Karpas-422 (cell line): ENCODE measurements around the gene NBPF6. TPM values are rescaled to one million over a fixed set of nuclear protein-coding genes. Genes with fewer than 3 reads are reported as not detected.
"Not testable (repeated sequence)": the region's sequence is repeated elsewhere in the genome, so short reads cannot be mapped to it uniquely, and the experiment has no call there.

Experiments used
- DNase-seq: peaks from one replicate; pipeline ENCODE4 v3.0.0-alpha.2; 2015
- H2AFZ ChIP-seq: fragments of 200-600 bp; sonication (generic); 2 replicates; pipeline ENCODE4 v1.6.1; 2014; ENCODE audit warnings: antibody characterized with exemption, low read length, mixed read lengths
- H3K27ac ChIP-seq: fragments of 200-600 bp; sonication (generic); 2 replicates; pipeline ENCODE4 v1.5.1; 2014; ENCODE audit warnings: mild to moderate bottlenecking, low read length, moderate library complexity
- H3K27me3 ChIP-seq: fragments of 200-600 bp; sonication (generic); 2 replicates; pipeline ENCODE4 v1.6.1; 2014; ENCODE audit warnings: low read length, mixed read lengths
- H3K36me3 ChIP-seq: fragments of 200-600 bp; sonication (generic); 2 replicates; pipeline ENCODE4 v1.6.1; 2014; ENCODE audit warnings: low read length, mixed read lengths; ENCODE audit not compliant: insufficient read depth
- H3K4me1 ChIP-seq: fragments of 200-600 bp; sonication (generic); 2 replicates; pipeline ENCODE4 v1.6.1; 2014; ENCODE audit warnings: mild to moderate bottlenecking, low read length, mixed read lengths
- H3K4me2 ChIP-seq: fragments of 200-600 bp; sonication (generic); 2 replicates; pipeline ENCODE4 v1.6.1; 2014; ENCODE audit warnings: low read length, low read depth, mild to moderate bottlenecking; ENCODE audit not compliant: poor library complexity, severe bottlenecking
- H3K4me3 ChIP-seq: fragments of 200-600 bp; sonication (generic); 2 replicates; pipeline ENCODE4 v1.5.1; 2014; ENCODE audit warnings: mild to moderate bottlenecking, antibody characterized with exemption, low read length, mixed read lengths
- H3K79me2 ChIP-seq: fragments of 200-600 bp; sonication (generic); 2 replicates; pipeline ENCODE4 v1.6.1; 2014; ENCODE audit warnings: mild to moderate bottlenecking, low read length, mixed read lengths
- H3K9ac ChIP-seq: fragments of 200-600 bp; sonication (generic); 2 replicates; pipeline ENCODE4 v1.6.0; 2014; ENCODE audit warnings: low read length
- H3K9me2 ChIP-seq: fragments of 200-600 bp; sonication (generic), shearing (Covaris generic); replicated peaks from 2 replicates; pipeline ENCODE4 v1.6.0; 2014; ENCODE audit warnings: mild to moderate bottlenecking, low read length, moderate library complexity; ENCODE audit not compliant: insufficient read depth
- H3K9me3 ChIP-seq: fragments of 300-700, 200-600 bp; sonication (generic); 2 replicates; pipeline ENCODE4 v1.6.1; 2014; ENCODE audit warnings: low read length, mixed read lengths
- H4K20me1 ChIP-seq: fragments of 200-600 bp; sonication (generic); 2 replicates; pipeline ENCODE4 v1.6.1; 2014; ENCODE audit warnings: mild to moderate bottlenecking, antibody characterized with exemption, low read length, low read depth; ENCODE audit not compliant: insufficient read depth
- total RNA-seq: library from RNA; depleted of rRNA; stranded (reverse); fragments of >200 nt; shearing (Covaris generic); gene quantifications from 2 replicates; pipeline ENCODE4 v1.2.3, GENCODE V29; 2014; ENCODE audit warnings: low replicate concordance; rRNA removed

Gene NBPF6
- total RNA-seq, 1 experiment from 2014 or later, result not detected

DNA sequence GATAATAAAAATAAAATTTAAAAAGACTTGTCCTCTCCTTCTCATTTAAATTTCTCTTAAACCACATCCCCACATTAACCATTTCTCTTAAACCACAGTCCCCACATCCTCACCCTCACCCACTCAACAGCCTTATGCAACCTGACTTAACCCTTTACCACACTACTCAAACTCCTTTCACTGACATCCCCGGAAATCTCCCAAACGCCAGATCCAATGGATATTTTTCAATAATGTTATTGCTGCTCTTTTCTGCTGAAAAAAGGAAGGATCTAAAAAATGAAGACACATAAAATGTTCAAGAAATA, 55.6 kb downstream of the NBPF6 start:
- H3K4me2 ChIP-seq, result no peak overlapping the region

DNA sequence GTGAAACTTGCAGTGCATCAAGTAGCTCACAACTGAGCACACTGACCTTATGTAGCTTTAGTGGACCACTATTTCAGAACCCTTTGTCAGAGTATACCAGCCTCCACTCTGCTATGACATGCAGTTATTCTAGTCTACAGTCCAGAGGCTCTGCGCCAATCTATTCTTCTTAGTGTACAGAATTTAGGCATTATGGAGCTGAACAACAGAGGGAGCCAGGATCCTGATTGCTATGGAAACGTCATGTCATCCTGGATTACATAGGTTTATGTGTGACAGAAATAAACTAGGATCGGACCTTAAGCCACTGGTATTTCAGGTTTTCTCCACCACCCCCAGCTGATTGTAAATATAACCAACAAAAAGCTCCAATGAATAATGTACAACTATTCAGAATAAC, 61.6 kb downstream of the NBPF6 start:
- Histone ChIP-seq H3K4me1 (no peaks in the 10 kb centered on the region), H3K27me3 (no peaks in the 10 kb centered on the region), H3K4me2 (no peak overlapping the region), H3K79me2 (no peaks in the 10 kb centered on the region), H3K9me3 (no peaks in the 10 kb centered on the region), H4K20me1 (no peaks in the 10 kb centered on the region), H3K9me2 (no peaks in the 10 kb centered on the region), H3K4me3 (no peak overlapping the region), H3K27ac (no peak overlapping the region), H3K36me3 (no peaks in the 10 kb centered on the region), H3K9ac (no peak overlapping the region), H2AFZ (no peak overlapping the region)
- DNase-seq, result peak; percentile 25

More for the DNA sequence above, 55.6 kb downstream of the NBPF6 start:
- no peaks in the 10 kb centered on the region for H3K9me2 ChIP-seq
- no peaks in the 10 kb centered on the region for H3K4me1 ChIP-seq
- H3K27ac ChIP-seq, result no peak overlapping the region
- no peaks in the 10 kb centered on the region for H4K20me1 ChIP-seq
- no peaks in the 10 kb centered on the region for H3K79me2 ChIP-seq
- no peak for DNase-seq
- no peaks in the 10 kb centered on the region for H3K9me3 ChIP-seq
- no peak overlapping the region for H3K4me3 ChIP-seq
- H2AFZ ChIP-seq, result no peak overlapping the region
- no peaks in the 10 kb centered on the region for H3K27me3 ChIP-seq
- no peaks in the 10 kb centered on the region for H3K36me3 ChIP-seq
- H3K9ac ChIP-seq, result no peak overlapping the region

DNA sequence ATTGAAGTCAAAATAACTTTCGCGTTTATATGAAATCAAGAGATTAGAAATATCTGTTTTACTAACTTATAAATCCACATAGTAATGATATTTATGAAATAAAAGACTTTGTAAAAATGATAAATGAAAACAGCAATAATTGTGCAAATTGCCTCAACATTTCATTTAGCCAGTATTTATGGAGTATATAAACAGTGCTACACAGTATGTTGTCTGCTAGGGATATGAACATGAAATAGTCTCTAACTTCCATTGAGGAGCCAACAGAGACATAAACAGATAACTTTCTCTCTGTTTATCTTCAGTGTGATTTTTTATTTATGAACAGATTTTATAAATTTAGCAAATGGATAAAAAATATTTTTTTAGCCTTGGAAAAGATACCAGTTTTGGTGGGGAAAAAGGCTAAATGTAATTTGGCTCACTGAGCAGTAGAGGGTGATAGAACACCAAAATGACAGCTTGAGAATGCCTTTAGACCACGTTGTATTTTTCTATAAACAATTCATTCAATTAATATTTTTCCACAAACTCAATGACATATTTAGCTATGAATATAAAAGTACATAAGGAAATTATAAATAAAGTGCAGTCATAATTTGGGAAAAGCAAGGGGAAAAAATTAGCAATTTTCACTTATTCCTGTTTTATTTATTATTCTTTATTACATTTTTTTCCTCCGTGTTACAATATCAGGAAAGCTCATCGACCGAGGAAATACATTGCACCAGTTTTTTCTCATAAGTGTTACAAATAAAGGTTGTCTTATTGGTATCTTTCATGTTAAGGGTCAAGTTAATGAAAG, 62.3 kb downstream of the NBPF6 start:
- peak; percentile 72 for DNase-seq

DNA sequence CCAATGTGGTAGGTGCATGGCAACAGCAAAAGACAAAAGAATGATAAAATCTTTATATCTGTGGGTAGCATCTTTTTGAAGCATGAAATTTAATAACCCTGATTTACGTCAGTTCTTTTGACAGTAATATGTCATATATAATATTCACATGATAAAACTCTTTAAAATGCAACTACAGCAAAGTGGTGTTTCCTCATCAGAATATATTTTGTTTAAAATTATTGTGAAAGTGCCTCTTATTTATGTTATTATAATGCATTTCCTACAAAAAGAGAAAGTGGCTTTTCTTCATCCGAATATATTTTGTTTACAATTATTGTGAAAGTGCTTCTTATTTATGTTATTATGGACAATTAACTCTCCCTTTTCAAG, 62.9 kb downstream of the NBPF6 start:
- no peaks in the 10 kb centered on the region for H3K4me1 ChIP-seq
- no peak overlapping the region for H3K4me2 ChIP-seq
- no peaks in the 10 kb centered on the region for H3K27me3 ChIP-seq
- no peaks in the 10 kb centered on the region for H3K36me3 ChIP-seq
- H3K79me2 ChIP-seq, result no peaks in the 10 kb centered on the region
- no peak overlapping the region for H2AFZ ChIP-seq
- H4K20me1 ChIP-seq, result no peaks in the 10 kb centered on the region
- no peak overlapping the region for H3K27ac ChIP-seq
- no peak overlapping the region for H3K9ac ChIP-seq
- DNase-seq, result peak; percentile 24
- H3K9me3 ChIP-seq, result no peaks in the 10 kb centered on the region
- H3K4me3 ChIP-seq, result no peak overlapping the region
- no peaks in the 10 kb centered on the region for H3K9me2 ChIP-seq

More for the DNA sequence above, 62.3 kb downstream of the NBPF6 start:
- H3K27me3 ChIP-seq, result no peaks in the 10 kb centered on the region
- no peak overlapping the region for H3K9ac ChIP-seq
- no peak overlapping the region for H3K4me3 ChIP-seq
- H4K20me1 ChIP-seq, result no peaks in the 10 kb centered on the region
- no peaks in the 10 kb centered on the region for H3K9me2 ChIP-seq
- no peak overlapping the region for H3K4me2 ChIP-seq
- H3K4me1 ChIP-seq, result no peaks in the 10 kb centered on the region
- no peak overlapping the region for H3K27ac ChIP-seq
- H2AFZ ChIP-seq, result no peak overlapping the region
- no peaks in the 10 kb centered on the region for H3K36me3 ChIP-seq
- H3K9me3 ChIP-seq, result no peaks in the 10 kb centered on the region
- no peaks in the 10 kb centered on the region for H3K79me2 ChIP-seq

DNA sequence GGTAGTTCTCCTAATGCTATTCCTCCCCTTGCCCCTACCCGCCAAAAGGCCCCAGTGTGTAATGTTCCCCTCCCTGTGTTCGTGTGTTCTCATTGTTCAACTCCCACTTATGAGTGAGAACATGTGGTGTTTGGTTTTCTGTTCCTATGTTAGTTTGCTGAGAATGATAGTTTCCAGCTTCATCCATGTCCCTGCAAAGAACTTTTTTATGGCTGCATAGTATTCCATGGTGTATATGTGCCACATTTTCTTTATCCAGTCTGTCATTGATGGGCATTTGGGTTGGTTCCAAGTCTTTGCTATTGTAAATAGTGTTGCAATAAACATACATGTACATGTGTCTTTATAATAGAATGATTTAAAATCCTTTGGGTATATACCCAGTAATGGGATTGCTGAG, 63.8 kb downstream of the NBPF6 start:
- not testable (repeated sequence) for H3K9me2 ChIP-seq, H3K4me1 ChIP-seq, H3K36me3 ChIP-seq, H3K4me3 ChIP-seq, H3K79me2 ChIP-seq, H4K20me1 ChIP-seq, H3K9me3 ChIP-seq, H2AFZ ChIP-seq, H3K4me2 ChIP-seq, H3K9ac ChIP-seq, H3K27ac ChIP-seq, H3K27me3 ChIP-seq, DNase-seq

DNA sequence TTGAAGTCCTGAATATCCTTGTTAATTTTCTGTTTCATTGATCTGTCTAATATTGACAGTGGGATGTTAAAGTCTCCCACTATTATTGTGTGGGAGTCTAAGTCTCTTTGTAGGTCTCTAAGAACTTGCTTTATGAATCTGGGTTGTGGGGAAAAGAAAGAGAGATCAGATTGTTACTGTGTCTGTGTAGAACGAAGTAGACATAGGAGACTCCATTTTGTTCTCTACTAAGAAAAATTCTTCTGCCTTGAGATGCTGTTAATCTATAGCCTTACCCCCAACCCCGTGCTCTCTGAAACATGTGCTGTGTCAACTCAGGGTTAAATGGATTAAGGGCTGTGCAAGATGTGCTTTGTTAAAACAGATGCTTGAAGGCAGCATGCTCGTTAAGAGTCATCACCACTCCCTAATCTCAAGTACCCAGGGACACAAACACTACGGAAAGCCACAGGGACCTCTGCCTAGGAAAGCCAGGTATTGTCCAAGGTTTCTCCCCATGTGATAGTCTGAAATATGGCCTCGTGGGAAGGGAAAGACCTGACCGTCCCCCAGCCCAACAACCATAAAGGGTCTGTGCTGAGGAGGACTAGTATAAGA, 67.3 kb downstream of the NBPF6 start:
- not testable (repeated sequence) for H3K36me3 ChIP-seq, H3K9ac ChIP-seq, H3K4me2 ChIP-seq, H3K27me3 ChIP-seq, DNase-seq, H3K9me2 ChIP-seq, H3K4me3 ChIP-seq, H3K4me1 ChIP-seq, H4K20me1 ChIP-seq, H2AFZ ChIP-seq, H3K9me3 ChIP-seq, H3K79me2 ChIP-seq, H3K27ac ChIP-seq

Other genes starting within 250 kb of the NBPF6 start
- 47.1 and 86.8 TPM in 2 replicates for gene SLC25A24, start 250.0 kb upstream of the NBPF6 start, total RNA-seq
- gene NBPF4, start 206.3 kb upstream of the NBPF6 start, total RNA-seq, result not detected in 2 replicates
- gene EEIG2, start 109.8 kb downstream of the NBPF6 start, total RNA-seq, result 3.4 and 5.0 TPM in 2 replicates
- gene HENMT1, start 210.8 kb downstream of the NBPF6 start, total RNA-seq, result 30.7 and 58.1 TPM in 2 replicates
- 21.5 and 30.9 TPM in 2 replicates for gene PRPF38B, start 242.0 kb downstream of the NBPF6 start, total RNA-seq